GM23248 (cell line): ENCODE results near the gene PTPRK. TPM values are rescaled to one million over a fixed set of nuclear protein-coding genes. Genes with fewer than 3 reads are reported as not detected.

Experiments used
- DNase-seq: peaks from one replicate; pipeline ENCODE4 v3.0.0-alpha.2; 2015
- H2AFZ ChIP-seq: fragments of 200-600 bp; sonication (generic); 2 replicates; pipeline ENCODE4 v1.6.1; 2016; ENCODE audit warnings: antibody characterized with exemption
- H3F3A ChIP-seq: fragments of 200-600 bp; sonication (generic); 2 replicates; pipeline ENCODE4 v1.6.1; 2016; ENCODE audit warnings: mild to moderate bottlenecking, antibody characterized with exemption, mixed run types; ENCODE audit not compliant: insufficient read depth
- H3K27ac ChIP-seq: fragments of 200-600 bp; sonication (generic); 2 replicates; pipeline ENCODE4 v1.5.1; 2016; ENCODE audit warnings: mild to moderate bottlenecking
- H3K27me3 ChIP-seq: fragments of 200-600 bp; sonication (generic); replicated peaks from 2 replicates; pipeline ENCODE4 v1.6.1; 2016; ENCODE audit warnings: mild to moderate bottlenecking; ENCODE audit not compliant: insufficient read depth
- H3K36me3 ChIP-seq: fragments of 200-600 bp; sonication (generic); 2 replicates; pipeline ENCODE4 v1.6.1; 2016; ENCODE audit warnings: low read depth, mild to moderate bottlenecking
- H3K4me1 ChIP-seq: fragments of 200-600 bp; sonication (generic); 2 replicates; pipeline ENCODE4 v1.6.1; 2016; ENCODE audit warnings: mild to moderate bottlenecking; ENCODE audit not compliant: insufficient read depth
- H3K4me2 ChIP-seq: fragments of 200-600 bp; sonication (generic); one replicate; pipeline ENCODE4 v1.6.1; 2016; ENCODE audit warnings: mild to moderate bottlenecking; ENCODE audit not compliant: unreplicated experiment
- H3K4me3 ChIP-seq: fragments of 200-600 bp; sonication (generic); 2 replicates; pipeline ENCODE4 v1.5.1; 2016; ENCODE audit warnings: mild to moderate bottlenecking
- H3K79me2 ChIP-seq: fragments of 200-600 bp; sonication (generic); 2 replicates; pipeline ENCODE4 v1.6.1; 2016; ENCODE audit warnings: mild to moderate bottlenecking; ENCODE audit not compliant: insufficient read depth
- H3K9ac ChIP-seq: fragments of 200-600 bp; sonication (generic); 2 replicates; pipeline ENCODE4 v1.6.1; 2016; ENCODE audit warnings: mild to moderate bottlenecking
- H3K9me2 ChIP-seq: fragments of 200-600 bp; sonication (generic); 2 replicates; pipeline ENCODE4 v1.6.1; 2016; ENCODE audit warnings: mixed run types, mild to moderate bottlenecking, moderate library complexity; ENCODE audit not compliant: insufficient read depth
- H3K9me3 ChIP-seq: fragments of 200-600 bp; sonication (generic); one replicate; pipeline ENCODE4 v1.6.1; 2017; ENCODE audit warnings: low read depth
- H4K20me1 ChIP-seq: fragments of 200-600 bp; sonication (generic); 2 replicates; pipeline ENCODE4 v1.6.0; 2016; ENCODE audit not compliant: insufficient read depth
- EZH2 ChIP-seq: fragments of 200-600 bp; sonication (generic); IDR thresholded peaks from 2 replicates; pipeline ENCODE4 v1.6.1; 2018; ENCODE audit warnings: antibody characterized with exemption, mild to moderate bottlenecking; ENCODE audit not compliant: insufficient read depth, poor library complexity, severe bottlenecking
- EZH2phosphoT487 ChIP-seq: fragments of 200-600 bp; sonication (generic); IDR thresholded peaks from 2 replicates; pipeline ENCODE4 v1.6.1; 2018; ENCODE audit warnings: antibody characterized with exemption, moderate library complexity, mild to moderate bottlenecking, low read depth; ENCODE audit not compliant: insufficient read depth
- WGBS, 2 experiments: methylation state at CpG; one replicate each; pipeline ENCODE4 v1.1.6; 2015 to 2017; ENCODE audit warnings: low lambda C conversion rate in 2 of 2, low coverage in 1 of 2; ENCODE audit errors: missing lambda C conversion rate in 2 of 2; 5-methylcytosine and 5-hydroxymethylcytosine counted together
- in situ Hi-C: fragments of 300-500 bp; cut with MboI; formaldehyde crosslinking; loops from 2 replicates; pipeline ENCODE4 v1.15.0; 2020
- polyA plus RNA-seq: library from polyadenylated mRNA; unstranded; fragments of >200 nt; fragmentation: Nextera tagmentation; extraction: Ambion mirVana; gene quantifications from 2 replicates; pipeline ENCODE4 v1.2.1, GENCODE V29; 2016
- total RNA-seq: library from RNA; depleted of rRNA; stranded (reverse); fragments of >200 nt; shearing (Covaris generic); gene quantifications from 2 replicates; pipeline ENCODE4 v1.2.3, GENCODE V29; 2014

The PTPRK gene
- total and polyA plus RNA-seq, 2 experiments from 2014 or later: 22.3 to 34.5 TPM

DNA sequence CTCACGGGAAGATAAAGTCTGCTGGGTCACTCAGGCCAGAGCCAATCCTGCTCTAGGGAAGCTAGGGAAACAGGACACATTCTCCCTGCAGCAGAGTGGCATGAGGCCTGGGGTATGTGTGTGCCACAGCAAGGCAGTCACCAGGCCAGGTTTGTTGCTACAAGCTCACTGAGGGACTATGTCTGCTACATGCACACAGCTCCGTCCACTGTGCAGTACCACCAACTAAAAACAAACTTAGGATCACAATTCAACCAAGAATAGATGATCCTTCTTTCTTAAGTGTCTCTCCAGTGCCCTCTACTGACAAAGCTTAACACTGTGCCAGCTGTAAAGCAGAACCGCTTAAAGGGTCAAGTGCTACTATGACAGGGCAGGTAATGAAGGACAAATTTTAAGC lies 192.5 kb downstream of the PTPRK start:
- Histone ChIP-seq H4K20me1 (no peaks in the 10 kb centered on the region), H3K27me3 (no peaks in the 10 kb centered on the region), H3K4me1 (no peaks in the 10 kb centered on the region), H3K9ac (no peak overlapping the region), H3K36me3 (no peaks in the 10 kb centered on the region), H2AFZ (no peak overlapping the region), H3K4me3 (no peak overlapping the region), H3K4me2 (no peak overlapping the region), H3F3A (no peaks in the 10 kb centered on the region), H3K27ac (no peak overlapping the region), H3K9me2 (no peaks in the 10 kb centered on the region), H3K9me3 (no peaks in the 10 kb centered on the region), H3K79me2 (peaks cover 14% of the 10 kb centered on the region; the same call in 1 of the 2 replicates)
- 87% methylated on average over 3 of the region's 3 CpGs for WGBS, 2 experiments
- TF ChIP-seq EZH2phosphoT487: no peak
- peak; percentile 48 for DNase-seq
- in situ Hi-C loops: loop anchor here (5.0 kb wide), 1 partner anchor 591 kb away; no protein-coding TSS in a partner anchor

GRCh38 chr6:128323011-128323410 lies 197.4 kb downstream of the PTPRK start:
- no peak overlapping the region for H3K4me2 ChIP-seq
- H3K4me3 ChIP-seq: no peak overlapping the region
- no peaks in the 10 kb centered on the region for H3K9me3 ChIP-seq
- no peak overlapping the region for H2AFZ ChIP-seq
- 94 to 96% methylated on average over 1 of the region's 1 CpG for WGBS, 2 experiments
- no peaks in the 10 kb centered on the region for H3K36me3 ChIP-seq
- no peak overlapping the region for H3K27ac ChIP-seq
- H3K9me2 ChIP-seq: no peaks in the 10 kb centered on the region
- in situ Hi-C loops: no loop called here
- no peaks in the 10 kb centered on the region for H3K27me3 ChIP-seq
- H3F3A ChIP-seq: no peaks in the 10 kb centered on the region
- DNase-seq: no peak
- no peak for TF ChIP-seq EZH2phosphoT487
- TF ChIP-seq EZH2: no peak
- peaks cover 12% of the 10 kb centered on the region; the same call in 1 of the 2 replicates for H3K79me2 ChIP-seq
- no peaks in the 10 kb centered on the region for H4K20me1 ChIP-seq
- no peaks in the 10 kb centered on the region for H3K4me1 ChIP-seq
- H3K9ac ChIP-seq: no peak overlapping the region

- Histone ChIP-seq H3K9me3 (no peaks in the 10 kb centered on the region), H3K9ac (no peak overlapping the region), H3K79me2 (0 out of 2 replicates have a peak, but pooled peaks cover 10% of the 10 kb centered on the region), H3K27ac (no peak overlapping the region), H4K20me1 (no peaks in the 10 kb centered on the region), H3K36me3 (no peaks in the 10 kb centered on the region), H3K4me1 (no peaks in the 10 kb centered on the region), H3F3A (no peaks in the 10 kb centered on the region), H3K27me3 (no peaks in the 10 kb centered on the region), H3K9me2 (no peaks in the 10 kb centered on the region), H3K4me2 (no peak overlapping the region), H3K4me3 (no peak overlapping the region), H2AFZ (no peak overlapping the region)
- TF ChIP-seq EZH2 (no peak), EZH2phosphoT487 (no peak)
- in situ Hi-C loops: no loop called here
- WGBS, 2 experiments: 100% methylated on average over 1 of the region's 1 CpG
- no peak for DNase-seq
Measured at GRCh38 chr6:128319946-128320345, 200.5 kb downstream of the PTPRK start.

GRCh38 chr6:128319157-128319556 lies 201.2 kb downstream of the PTPRK start:
- Histone ChIP-seq H3F3A (no peaks in the 10 kb centered on the region), H4K20me1 (no peaks in the 10 kb centered on the region), H3K9ac (no peak overlapping the region), H3K9me3 (no peaks in the 10 kb centered on the region), H3K27me3 (no peaks in the 10 kb centered on the region), H3K4me1 (no peaks in the 10 kb centered on the region), H2AFZ (no peak overlapping the region), H3K4me2 (no peak overlapping the region), H3K9me2 (no peaks in the 10 kb centered on the region), H3K4me3 (no peak overlapping the region), H3K79me2 (peaks cover 6% of the 10 kb centered on the region; the same call in 1 of the 2 replicates), H3K36me3 (no peaks in the 10 kb centered on the region), H3K27ac (no peak overlapping the region)
- in situ Hi-C loops: no loop called here
- WGBS, 2 experiments: 85 to 87% methylated on average over 3 of the region's 3 CpGs
- DNase-seq: no peak
- TF ChIP-seq EZH2phosphoT487 (no peak), EZH2 (no peak)

DNA sequence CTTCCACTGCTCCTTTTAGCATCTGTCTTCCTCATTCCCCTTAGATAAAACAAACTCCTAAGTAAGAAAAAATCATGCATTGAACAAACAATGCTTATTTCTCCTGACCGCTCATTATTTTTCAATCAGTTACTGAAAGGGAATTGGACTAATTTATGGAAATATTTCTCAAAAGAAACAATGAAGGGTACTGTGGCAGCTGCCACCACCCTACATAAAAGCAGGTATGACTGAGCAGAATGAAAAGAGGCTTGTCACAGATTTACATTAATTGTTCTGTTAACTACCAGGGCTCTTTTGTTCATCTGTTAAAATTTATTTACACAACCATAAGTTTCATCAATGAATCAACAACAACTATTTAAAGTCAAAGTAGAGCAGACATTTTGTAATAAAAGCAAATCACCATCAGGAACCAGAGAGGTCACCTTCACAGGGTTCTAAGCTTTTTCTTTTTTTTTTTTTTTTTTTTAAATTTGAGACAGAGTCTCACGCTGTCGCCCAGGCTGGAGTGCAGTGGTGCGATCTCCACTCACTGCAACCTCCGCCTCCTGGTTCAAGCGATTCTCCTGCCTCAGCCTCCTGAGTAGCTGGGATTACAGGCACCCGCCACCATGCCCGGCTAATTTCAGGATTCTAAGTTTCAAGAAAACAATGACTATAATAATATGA lies 204.0 kb downstream of the PTPRK start:
- Histone ChIP-seq H3K4me2 (no peak overlapping the region), H3K27ac (no peak overlapping the region), H3K9me3 (no peaks in the 10 kb centered on the region), H3K27me3 (no peaks in the 10 kb centered on the region), H3K4me3 (no peak overlapping the region), H2AFZ (no peak overlapping the region), H3K79me2 (peaks cover 4% of the 10 kb centered on the region; the same call in 1 of the 2 replicates), H4K20me1 (no peaks in the 10 kb centered on the region), H3K9ac (no peak overlapping the region), H3F3A (no peaks in the 10 kb centered on the region), H3K36me3 (no peaks in the 10 kb centered on the region), H3K9me2 (no peaks in the 10 kb centered on the region), H3K4me1 (no peaks in the 10 kb centered on the region)
- TF ChIP-seq EZH2phosphoT487: no peak
- TF ChIP-seq EZH2: no peak
- in situ Hi-C loops: no loop called here
- DNase-seq: no peak
- WGBS, 2 experiments: 90 to 98% methylated on average over 8 of the region's 8 CpGs
